AG09319 (cell line): ENCODE measurements around the gene TKT.

Experiments
- DNase-seq: peaks from one replicate; pipeline ENCODE4 v3.0.0-alpha.2; 2010; ENCODE audit warnings: low read depth; ENCODE audit errors: extremely low read depth
- TF ChIP-seq, protein P1 (sequence below): IDR thresholded peaks from 2 replicates; pipeline ENCODE4 v1.5.1; 2011; ENCODE audit warnings: low read depth, mild to moderate bottlenecking, inconsistent platforms, low read length, moderate library complexity

The TKT gene

GRCh38 chr3:53182764-53183355 is 73.0 kb downstream of the TKT start:
- DNase-seq, result no peak
- TF ChIP-seq, protein P1, sequence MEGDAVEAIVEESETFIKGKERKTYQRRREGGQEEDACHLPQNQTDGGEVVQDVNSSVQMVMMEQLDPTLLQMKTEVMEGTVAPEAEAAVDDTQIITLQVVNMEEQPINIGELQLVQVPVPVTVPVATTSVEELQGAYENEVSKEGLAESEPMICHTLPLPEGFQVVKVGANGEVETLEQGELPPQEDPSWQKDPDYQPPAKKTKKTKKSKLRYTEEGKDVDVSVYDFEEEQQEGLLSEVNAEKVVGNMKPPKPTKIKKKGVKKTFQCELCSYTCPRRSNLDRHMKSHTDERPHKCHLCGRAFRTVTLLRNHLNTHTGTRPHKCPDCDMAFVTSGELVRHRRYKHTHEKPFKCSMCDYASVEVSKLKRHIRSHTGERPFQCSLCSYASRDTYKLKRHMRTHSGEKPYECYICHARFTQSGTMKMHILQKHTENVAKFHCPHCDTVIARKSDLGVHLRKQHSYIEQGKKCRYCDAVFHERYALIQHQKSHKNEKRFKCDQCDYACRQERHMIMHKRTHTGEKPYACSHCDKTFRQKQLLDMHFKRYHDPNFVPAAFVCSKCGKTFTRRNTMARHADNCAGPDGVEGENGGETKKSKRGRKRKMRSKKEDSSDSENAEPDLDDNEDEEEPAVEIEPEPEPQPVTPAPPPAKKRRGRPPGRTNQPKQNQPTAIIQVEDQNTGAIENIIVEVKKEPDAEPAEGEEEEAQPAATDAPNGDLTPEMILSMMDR, result no peak

DNA sequence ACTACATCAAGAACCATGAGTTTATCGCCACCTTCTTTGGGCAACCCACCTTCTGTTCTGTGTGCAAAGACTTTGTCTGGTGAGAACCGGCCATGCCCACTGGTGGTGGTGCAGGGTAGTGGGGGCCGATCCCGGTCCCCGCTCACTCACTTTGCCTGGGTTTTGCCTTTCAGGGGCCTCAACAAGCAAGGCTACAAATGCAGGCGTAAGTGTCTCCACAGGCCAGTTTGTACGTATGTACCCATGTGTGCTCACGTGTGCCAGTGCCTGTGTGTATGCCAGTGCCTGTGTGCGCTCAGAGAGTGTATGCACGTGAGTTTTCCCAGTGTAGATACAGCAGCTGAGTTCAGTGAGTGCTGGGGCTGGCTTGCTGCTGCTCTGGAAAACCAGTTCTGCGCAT is 74.3 kb downstream of the TKT start:
- TF ChIP-seq, protein P1, result no peak

DNA sequence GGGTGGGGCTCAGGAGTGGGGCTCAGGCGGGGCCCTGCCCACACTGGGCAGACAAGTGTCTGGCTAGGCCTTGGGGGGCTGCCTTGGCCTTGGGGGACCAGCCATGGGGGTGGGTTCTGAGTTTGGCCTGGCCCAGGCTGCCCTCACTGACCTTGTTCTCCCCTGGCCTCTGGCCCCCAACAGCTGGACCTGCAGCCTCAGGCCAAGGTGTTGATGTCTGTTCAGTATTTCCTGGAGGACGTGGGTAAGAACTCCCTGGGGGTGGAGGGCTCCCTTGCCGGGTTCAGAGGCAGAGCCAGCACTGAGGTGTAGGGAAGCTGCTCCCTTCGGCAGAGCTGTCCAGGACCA is 74.8 kb downstream of the TKT start:
- TF ChIP-seq, protein P1, result no peak
- no peak for DNase-seq

More for the DNA sequence above, 74.3 kb downstream of the TKT start:
- no peak for DNase-seq

DNA sequence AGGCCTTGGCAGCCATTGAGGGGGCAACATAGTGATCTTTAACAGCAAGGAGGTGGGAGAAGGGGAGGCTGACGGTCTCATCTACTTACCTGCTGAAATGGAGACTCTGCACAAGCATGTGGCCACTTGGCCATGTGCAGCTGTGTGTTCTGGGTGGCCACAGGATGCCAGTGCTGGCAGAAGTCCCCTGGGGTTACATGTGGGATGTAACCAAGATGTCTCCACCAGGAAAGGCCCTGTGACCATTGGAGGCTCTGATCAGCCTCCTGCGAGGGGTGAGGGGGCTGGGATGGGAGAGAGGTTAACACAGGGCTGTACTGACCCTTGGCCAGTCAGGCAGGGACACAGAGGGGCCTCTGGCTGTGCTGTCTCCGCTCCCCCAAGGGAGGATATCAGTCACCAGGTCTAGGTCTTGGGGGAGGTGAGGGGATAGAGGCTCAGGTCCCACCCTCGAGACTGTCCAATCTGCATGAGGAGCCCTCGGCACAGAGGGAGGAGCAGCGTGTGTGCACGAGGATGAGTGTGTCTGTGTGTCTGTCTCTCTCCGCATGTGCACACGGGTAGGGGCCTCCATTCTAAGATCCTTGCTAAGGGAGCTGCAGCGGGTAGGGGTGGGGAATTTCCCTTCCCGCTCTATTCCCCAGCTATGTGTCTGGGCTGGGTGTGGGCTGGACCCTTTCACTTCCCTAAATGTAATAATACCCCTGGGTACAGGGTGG is 75.4 kb downstream of the TKT start:
- TF ChIP-seq, protein P1, result no peak
- no peak for DNase-seq

- no peak for DNase-seq
- TF ChIP-seq, protein P1, result no peak
Observed at GRCh38 chr3:53179580-53179979, 76.2 kb downstream of the TKT start.

GRCh38 chr3:53178246-53178645 is 77.6 kb downstream of the TKT start:
- TF ChIP-seq, protein P1, result no peak
- DNase-seq, result no peak

- TF ChIP-seq, protein P1, result no peak
- no peak for DNase-seq
Observed at GRCh38 chr3:53175613-53176540, 79.9 kb downstream of the TKT start.
